Thoracic aorta (tissue), 2 donors: ENCODE data around the gene ZNF318. TPM values are rescaled to one million over a fixed set of nuclear protein-coding genes. Genes with fewer than 3 reads are reported as not detected.
"Not testable (repeated sequence)": the region's sequence is repeated elsewhere in the genome, so short reads cannot be mapped to it uniquely, and the experiment has no call there.

Experiments used
- ATAC-seq: fragments of 150-250 bp; one replicate; pipeline ENCODE4 v1.8.0; 2017; ENCODE audit warnings: low read depth; ENCODE audit not compliant: insufficient number of reproducible peaks, low FRiP score
- DNase-seq: peaks from one replicate; pipeline ENCODE4 v3.0.0-alpha.2; 2020; ENCODE audit warnings: low spot score
- H3K27ac ChIP-seq, 2 donors: fragments of 200-600 bp; sonication (generic); 1 replicate in 1 of 2; 2 replicates in 1 of 2; pipeline ENCODE4 v1.5.1; 2016; ENCODE audit warnings: mild to moderate bottlenecking in 2 of 2, moderate library complexity in 2 of 2
- H3K27me3 ChIP-seq: fragments of 200-600 bp; sonication (generic); replicated peaks from 2 replicates; pipeline ENCODE4 v1.6.0; 2016; ENCODE audit warnings: mild to moderate bottlenecking; ENCODE audit not compliant: insufficient read depth
- H3K36me3 ChIP-seq: fragments of 200-600 bp; sonication (generic); one replicate; pipeline ENCODE4 v1.5.1; 2016
- H3K4me1 ChIP-seq, 2 donors: fragments of 200-600 bp; sonication (generic); 1 replicate in 1 of 2; 2 replicates in 1 of 2; pipeline versions ENCODE4 v1.5.1 to v1.6.0; 2016; ENCODE audit warnings: low read depth in 2 of 2, mild to moderate bottlenecking in 1 of 2; ENCODE audit not compliant: control insufficient read depth in 1 of 2
- H3K4me3 ChIP-seq: fragments of 200-600 bp; sonication (generic); 2 replicates; pipeline ENCODE4 v1.5.1; 2016; ENCODE audit warnings: mild to moderate bottlenecking
- H3K9me3 ChIP-seq: fragments of 200-600 bp; sonication (generic); 2 replicates; pipeline ENCODE4 v1.5.1; 2016
- total RNA-seq, 2 donors: library from RNA; depleted of rRNA; stranded (reverse); fragments of >200 nt; gene quantifications; one replicate each; pipeline versions ENCODE4 v1.1.0 to v1.2.3, GENCODE V29; 2016
- TF ChIP-seq, protein P1 (sequence below): fragments of 200-600 bp; sonication (generic); IDR thresholded peaks from one replicate; pipeline ENCODE4 v1.5.1; 2019; ENCODE audit warnings: antibody characterized with exemption

Gene ZNF318
- total RNA-seq, 2 donors from 2014 or later, result 13.0 to 24.1 TPM

- no peak overlapping the region for H3K27ac ChIP-seq
- ATAC-seq (no peak), DNase-seq (no peak)
- no peaks in the 10 kb centered on the region for H3K9me3 ChIP-seq
- H3K27me3 ChIP-seq, result no peaks in the 10 kb centered on the region
- TF ChIP-seq, protein P1, sequence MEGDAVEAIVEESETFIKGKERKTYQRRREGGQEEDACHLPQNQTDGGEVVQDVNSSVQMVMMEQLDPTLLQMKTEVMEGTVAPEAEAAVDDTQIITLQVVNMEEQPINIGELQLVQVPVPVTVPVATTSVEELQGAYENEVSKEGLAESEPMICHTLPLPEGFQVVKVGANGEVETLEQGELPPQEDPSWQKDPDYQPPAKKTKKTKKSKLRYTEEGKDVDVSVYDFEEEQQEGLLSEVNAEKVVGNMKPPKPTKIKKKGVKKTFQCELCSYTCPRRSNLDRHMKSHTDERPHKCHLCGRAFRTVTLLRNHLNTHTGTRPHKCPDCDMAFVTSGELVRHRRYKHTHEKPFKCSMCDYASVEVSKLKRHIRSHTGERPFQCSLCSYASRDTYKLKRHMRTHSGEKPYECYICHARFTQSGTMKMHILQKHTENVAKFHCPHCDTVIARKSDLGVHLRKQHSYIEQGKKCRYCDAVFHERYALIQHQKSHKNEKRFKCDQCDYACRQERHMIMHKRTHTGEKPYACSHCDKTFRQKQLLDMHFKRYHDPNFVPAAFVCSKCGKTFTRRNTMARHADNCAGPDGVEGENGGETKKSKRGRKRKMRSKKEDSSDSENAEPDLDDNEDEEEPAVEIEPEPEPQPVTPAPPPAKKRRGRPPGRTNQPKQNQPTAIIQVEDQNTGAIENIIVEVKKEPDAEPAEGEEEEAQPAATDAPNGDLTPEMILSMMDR, result no peak
- H3K36me3 ChIP-seq, result no peaks in the 10 kb centered on the region
- no peaks in the 10 kb centered on the region for H3K4me1 ChIP-seq
- no peak overlapping the region for H3K4me3 ChIP-seq
These were observed 22.1 kb upstream of the ZNF318 start for GRCh38 chr6:43391440-43392031.

- H3K4me1 ChIP-seq, H3K27me3 ChIP-seq, ATAC-seq, H3K9me3 ChIP-seq, H3K36me3 ChIP-seq, DNase-seq, H3K27ac ChIP-seq, H3K4me3 ChIP-seq: not testable (repeated sequence)
These were observed 21.4 kb upstream of the ZNF318 start for GRCh38 chr6:43390753-43391439.

- TF ChIP-seq, protein P1, result no peak
- H3K36me3 ChIP-seq, result no peaks in the 10 kb centered on the region
- no peaks in the 10 kb centered on the region for H3K9me3 ChIP-seq
- H3K27me3 ChIP-seq, result no peaks in the 10 kb centered on the region
- no peak for DNase-seq
- H3K4me1 ChIP-seq, result no peaks in the 10 kb centered on the region
- no peak overlapping the region for H3K27ac ChIP-seq
- ATAC-seq, result no peak
- no peak overlapping the region for H3K4me3 ChIP-seq
These were observed 20.4 kb upstream of the ZNF318 start for GRCh38 chr6:43389730-43390295.

- H3K9me3 ChIP-seq, result no peaks in the 10 kb centered on the region
- no peaks in the 10 kb centered on the region for H3K4me1 ChIP-seq
- H3K27ac ChIP-seq, result no peak overlapping the region
- no peaks in the 10 kb centered on the region for H3K36me3 ChIP-seq
- no peaks in the 10 kb centered on the region for H3K27me3 ChIP-seq
- TF ChIP-seq, protein P1, result peak; percentile 24
- DNase-seq (no peak), ATAC-seq (no peak)
- no peak overlapping the region for H3K4me3 ChIP-seq
These were observed 17.0 kb upstream of the ZNF318 start for GRCh38 chr6:43386492-43386891.

DNA sequence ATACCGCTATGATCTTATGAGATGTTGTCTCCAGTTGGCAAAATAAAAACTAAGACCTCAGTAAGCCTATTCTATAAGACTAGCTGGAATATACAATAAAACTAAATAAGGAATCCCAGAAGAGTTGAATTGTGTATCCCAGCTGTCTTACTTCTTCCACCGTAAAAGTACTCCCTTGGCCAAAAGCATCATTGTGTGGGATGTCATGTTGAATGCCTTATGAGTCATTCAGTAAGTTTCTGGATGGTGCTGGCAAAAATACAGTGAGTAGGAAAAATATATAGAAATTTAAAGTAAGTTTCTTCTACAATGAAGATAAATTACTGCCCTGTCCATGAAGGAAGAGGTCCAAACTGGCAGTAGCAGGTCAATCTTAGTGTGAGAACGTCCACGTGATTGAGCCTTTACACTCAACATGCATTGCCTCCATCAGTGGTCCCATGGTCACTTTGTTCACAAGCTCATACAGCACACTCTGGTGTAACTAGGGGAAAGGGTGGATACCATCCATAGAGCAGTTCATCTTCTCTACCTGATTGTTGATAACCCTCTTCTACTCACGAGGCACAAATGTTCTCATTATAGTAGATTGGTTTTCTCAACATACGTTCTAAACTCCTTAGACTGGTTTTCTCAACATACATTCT, 13.7 kb upstream of the ZNF318 start:
- no peaks in the 10 kb centered on the region for H3K9me3 ChIP-seq
- TF ChIP-seq, protein P1, result no peak
- no peaks in the 10 kb centered on the region for H3K27me3 ChIP-seq
- DNase-seq, result no peak
- ATAC-seq, result no peak
- no peak overlapping the region for H3K4me3 ChIP-seq
- no peaks in the 10 kb centered on the region for H3K4me1 ChIP-seq
- H3K27ac ChIP-seq, result no peak overlapping the region
- no peaks in the 10 kb centered on the region for H3K36me3 ChIP-seq

DNA sequence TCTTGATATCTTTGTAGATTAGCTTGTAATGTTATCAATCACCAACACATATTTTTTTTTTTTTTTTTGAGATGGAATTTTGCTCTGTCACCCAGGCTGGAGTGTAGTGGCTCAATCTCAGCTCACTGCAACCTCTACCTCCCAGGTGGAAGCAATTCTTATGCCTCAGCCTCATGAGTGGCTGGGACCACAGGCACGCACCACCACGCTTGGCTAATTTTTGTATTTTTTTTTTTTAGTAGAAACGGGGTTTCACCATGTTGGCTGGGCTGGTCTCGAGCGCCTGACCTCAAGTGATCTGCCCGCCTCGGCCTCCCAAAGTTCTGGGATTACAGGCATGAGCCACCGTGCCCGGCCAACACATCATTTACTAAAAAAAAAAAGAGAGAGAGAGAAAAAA, 11.4 kb upstream of the ZNF318 start:
- not testable (repeated sequence) for H3K27ac ChIP-seq, H3K9me3 ChIP-seq, H3K4me1 ChIP-seq, H3K27me3 ChIP-seq, DNase-seq, ATAC-seq, H3K4me3 ChIP-seq, H3K36me3 ChIP-seq
